GM19438 (cell line): ENCODE data around the gene ULK4.
"Not testable (repeated sequence)": the region's sequence is repeated elsewhere in the genome, so short reads cannot be mapped to it uniquely, and the experiment has no call there.

Experiments
- ATAC-seq: cut with Tn5 transposase; IDR thresholded peaks from one replicate; pipeline ENCODE4 v1.9.1; 2021; ENCODE audit warnings: low read depth; ENCODE audit not compliant: unreplicated experiment

The ULK4 gene

GRCh38 chr3:41697702-41698101, 264.2 kb downstream of the ULK4 start:
- ATAC-seq = no peak

DNA sequence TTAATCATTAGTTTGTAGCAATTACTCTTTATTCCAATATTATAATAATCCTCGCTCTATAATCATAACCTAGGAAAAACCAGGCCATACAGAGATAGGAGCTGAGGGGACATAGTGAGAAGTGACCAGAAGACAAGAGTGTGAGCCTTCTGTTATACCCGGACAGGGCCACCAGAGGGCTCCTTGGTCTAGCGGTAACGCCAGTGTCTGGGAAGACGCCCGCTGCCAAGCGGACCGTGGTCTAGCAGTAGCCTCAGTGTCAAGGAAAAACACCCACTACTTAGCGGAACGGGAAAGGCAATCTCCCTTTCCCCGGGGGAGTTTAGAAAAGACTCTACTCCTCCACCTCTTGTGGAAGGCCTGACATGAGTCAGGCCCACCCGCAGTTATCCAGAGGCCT, 266.1 kb downstream of the ULK4 start:
- ATAC-seq = not testable (repeated sequence)

- ATAC-seq = no peak
Measured at GRCh38 chr3:41693799-41694198, 268.1 kb downstream of the ULK4 start.

GRCh38 chr3:41690766-41691563, 270.9 kb downstream of the ULK4 start:
- ATAC-seq = no peak

- ATAC-seq = no peak
Measured at GRCh38 chr3:41688595-41689380, 273.1 kb downstream of the ULK4 start.

DNA sequence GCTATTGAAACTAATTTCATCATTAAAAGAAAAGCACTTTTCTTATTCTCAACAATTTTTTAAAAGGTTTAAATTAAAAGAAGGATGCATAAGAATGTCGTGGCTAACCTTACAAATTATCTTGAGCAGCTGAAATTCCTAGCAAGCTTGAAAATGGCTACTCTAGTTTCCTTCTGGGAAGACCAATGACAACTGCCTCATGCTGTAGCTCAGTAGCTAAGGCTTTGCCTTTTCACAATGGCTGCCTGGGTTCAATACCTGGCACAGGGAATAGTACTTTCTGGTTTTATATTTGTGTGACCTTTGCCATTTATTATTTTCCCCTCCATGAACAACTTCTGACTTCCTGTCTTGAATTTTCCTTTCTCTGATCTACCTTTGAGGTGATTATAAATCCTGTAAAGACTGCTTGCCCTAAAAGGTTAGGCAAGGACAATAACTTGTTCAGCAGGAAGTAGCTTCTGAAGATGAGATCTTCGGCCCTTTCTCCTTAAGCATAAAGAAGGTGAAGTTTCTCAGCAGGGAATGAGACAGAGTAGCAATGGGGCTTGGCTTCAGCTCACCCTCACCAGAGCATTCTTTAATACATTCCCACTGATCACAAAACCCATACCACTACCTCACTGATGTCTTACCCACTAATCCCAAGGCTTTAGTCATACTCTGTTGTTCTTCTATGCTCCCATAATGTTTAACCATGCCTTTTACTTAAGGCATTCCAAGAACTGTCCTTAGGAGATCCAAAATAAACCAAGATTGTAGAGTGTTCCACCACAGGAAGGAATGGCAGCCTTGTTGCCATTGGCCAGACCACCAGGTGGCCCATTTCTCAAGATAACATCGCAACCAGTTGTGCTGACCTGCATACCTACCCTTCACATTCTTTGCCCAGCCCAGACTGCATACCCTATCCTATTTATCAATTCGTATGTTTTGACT, 276.8 kb downstream of the ULK4 start:
- no peak for ATAC-seq

GRCh38 chr3:41683666-41684350, 278.1 kb downstream of the ULK4 start:
- no peak for ATAC-seq

GRCh38 chr3:41682996-41683395, 278.9 kb downstream of the ULK4 start:
- no peak for ATAC-seq

DNA sequence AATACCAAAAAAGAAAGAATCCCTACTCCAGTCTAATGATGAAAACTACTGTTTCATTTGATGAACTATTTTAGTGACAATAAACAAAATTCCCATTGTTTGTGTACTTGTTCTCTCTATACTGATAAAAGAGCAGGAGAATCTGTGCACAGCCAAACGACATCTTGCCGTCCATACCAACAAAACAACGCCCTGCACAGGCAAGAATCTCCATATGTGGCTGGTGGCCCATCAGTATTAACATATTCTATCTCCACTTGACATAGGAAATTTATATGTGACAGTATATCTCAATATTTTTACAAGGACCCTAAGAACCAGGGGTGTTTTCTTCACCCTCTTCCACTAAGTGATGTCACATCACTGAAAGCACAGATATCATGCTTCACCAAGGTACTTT, 279.5 kb downstream of the ULK4 start:
- ATAC-seq = no peak

DNA sequence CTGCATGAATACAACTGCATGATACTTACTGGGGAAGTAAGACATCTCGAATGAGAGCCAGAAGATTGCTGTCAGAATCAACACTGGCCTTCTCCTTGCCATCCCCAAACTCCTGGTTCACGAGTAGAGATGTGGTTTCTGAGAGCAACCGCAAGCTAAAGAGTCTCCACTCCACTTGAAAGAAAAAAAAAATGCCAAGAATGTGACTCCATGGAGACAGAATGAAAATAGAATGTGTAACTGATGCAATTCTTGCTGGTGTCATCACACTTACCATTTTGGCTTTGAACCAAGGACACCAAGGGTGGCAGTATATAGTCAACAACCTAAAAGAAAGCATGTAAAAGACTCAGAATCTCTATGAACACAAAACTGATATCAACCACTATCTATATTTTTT, 280.4 kb downstream of the ULK4 start:
- no peak for ATAC-seq

DNA sequence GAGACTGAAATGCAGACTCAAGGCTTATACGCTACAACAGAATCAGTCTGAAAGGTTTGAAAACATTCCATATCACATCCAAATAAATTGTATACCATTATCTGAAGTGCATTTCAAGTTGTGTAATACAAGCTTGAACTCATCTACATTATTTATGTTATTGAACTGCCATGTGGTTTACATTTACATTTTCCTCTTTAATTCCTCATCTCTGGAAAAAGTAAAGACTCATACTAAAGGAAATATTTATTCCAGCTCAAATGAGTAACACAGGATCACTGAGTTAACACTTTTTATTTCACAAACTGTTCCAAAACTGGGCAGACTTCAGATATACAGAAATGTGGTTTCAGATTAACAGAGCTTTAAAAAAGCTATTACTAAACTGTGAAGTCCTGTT, 282.5 kb downstream of the ULK4 start:
- ATAC-seq = no peak

GRCh38 chr3:41675102-41675501, 286.8 kb downstream of the ULK4 start:
- not testable (repeated sequence) for ATAC-seq

DNA sequence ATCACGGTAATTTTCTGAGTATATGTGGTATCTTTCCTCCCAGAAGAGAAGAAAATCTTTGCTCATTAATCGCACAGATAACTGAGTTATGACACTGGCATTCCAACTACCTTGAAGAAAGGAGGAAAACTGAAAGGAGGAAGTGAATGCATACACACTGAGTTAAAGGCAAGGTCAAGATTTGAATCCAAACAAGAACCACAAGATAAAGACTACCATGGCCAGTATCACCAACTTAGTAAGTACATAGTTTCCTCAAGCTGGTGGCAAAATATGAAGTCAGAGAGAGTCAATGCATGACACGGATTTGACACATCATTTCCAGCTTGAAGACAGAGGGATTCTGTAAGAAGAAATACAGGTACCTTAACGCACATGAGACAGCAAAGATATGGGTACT, 287.5 kb downstream of the ULK4 start:
- ATAC-seq = no peak

- no peak for ATAC-seq
Measured at GRCh38 chr3:41673650-41674049, 288.3 kb downstream of the ULK4 start.

GRCh38 chr3:41668379-41668778, 293.5 kb downstream of the ULK4 start:
- no peak for ATAC-seq

- no peak for ATAC-seq
Measured at GRCh38 chr3:41662288-41662687, 299.6 kb downstream of the ULK4 start.

GRCh38 chr3:41661796-41662195, 300.1 kb downstream of the ULK4 start:
- no peak for ATAC-seq

GRCh38 chr3:41660510-41660909, 301.4 kb downstream of the ULK4 start:
- no peak for ATAC-seq

GRCh38 chr3:41653571-41654239, 308.2 kb downstream of the ULK4 start:
- no peak for ATAC-seq

DNA sequence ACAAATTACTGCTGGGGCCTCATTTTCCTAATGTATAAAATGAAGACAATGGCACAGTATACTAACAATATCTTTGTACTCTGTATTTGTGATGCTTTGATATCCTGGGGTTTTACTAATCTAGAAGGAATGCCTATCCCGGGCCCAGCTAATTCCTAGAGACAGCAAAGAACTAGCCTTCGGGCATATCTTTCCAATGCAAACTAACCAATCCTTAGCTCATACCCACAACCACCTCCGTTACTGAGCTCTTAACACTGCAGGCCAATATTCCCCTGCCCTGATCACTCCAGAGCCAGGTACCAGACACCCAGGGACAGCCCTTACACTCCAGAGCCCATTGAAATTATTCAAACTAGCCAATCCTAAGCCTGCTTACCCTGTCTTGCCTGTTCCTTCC, 309.0 kb downstream of the ULK4 start:
- no peak for ATAC-seq
